IPS-15b (cell line): ENCODE measurements around the gene C1orf52.
A peak's percentile ranks its signal among the peaks of the same experiment; 100 is the strongest.
"Not testable (repeated sequence)": the region's sequence is repeated elsewhere in the genome, so short reads cannot be mapped to it uniquely, and the experiment has no call there.

Experiments used
- H3K27me3 ChIP-seq: one replicate; pipeline ENCODE4 v1.6.1; 2013; ENCODE audit warnings: low read length; ENCODE audit not compliant: control insufficient read depth, insufficient read depth
- H3K36me3 ChIP-seq: one replicate; pipeline ENCODE4 v1.6.1; 2013; ENCODE audit warnings: low read length; ENCODE audit not compliant: control insufficient read depth, insufficient read depth
- H3K4me1 ChIP-seq: one replicate; pipeline ENCODE4 v1.6.1; 2013; ENCODE audit warnings: mild to moderate bottlenecking, low read length; ENCODE audit not compliant: control insufficient read depth, insufficient read depth
- H3K4me3 ChIP-seq: one replicate; pipeline ENCODE4 v1.5.1; 2013; ENCODE audit warnings: low read depth, low read length
- H3K9ac ChIP-seq: one replicate; pipeline ENCODE4 v1.6.1; 2013; ENCODE audit warnings: low read depth, mild to moderate bottlenecking, low read length
- H3K9me3 ChIP-seq: one replicate; pipeline ENCODE4 v1.6.1; 2013; ENCODE audit warnings: mild to moderate bottlenecking, low read length; ENCODE audit not compliant: control insufficient read depth, insufficient read depth

Gene C1orf52

GRCh38 chr1:85276215-85276977 lies 16.9 kb upstream of the C1orf52 start, which contains the start of gene BCL10:
BCL10 (minus strand) TSS chr1:85276632; CDS start chr1:85276352, 280 bp downstream.
- H3K4me3 ChIP-seq: peak within 1 kb of the TSS; percentile 94
- no peaks in the 10 kb centered on the region for H3K9me3 ChIP-seq
- peak within 1 kb of the TSS; percentile 88 for H3K9ac ChIP-seq
- no peaks in the 10 kb centered on the region for H3K36me3 ChIP-seq
- peaks cover 14% of the 10 kb centered on the region for H3K4me1 ChIP-seq
- no peaks in the 10 kb centered on the region for H3K27me3 ChIP-seq

- Histone ChIP-seq H3K4me1 (peaks cover 14% of the 10 kb centered on the region), H3K9me3 (no peaks in the 10 kb centered on the region), H3K27me3 (no peaks in the 10 kb centered on the region), H3K36me3 (no peaks in the 10 kb centered on the region), H3K9ac (peak overlapping the region; percentile 88), H3K4me3 (peak overlapping the region; percentile 94)
Measured at GRCh38 chr1:85275701-85276214, 16.3 kb upstream of the C1orf52 start.

DNA sequence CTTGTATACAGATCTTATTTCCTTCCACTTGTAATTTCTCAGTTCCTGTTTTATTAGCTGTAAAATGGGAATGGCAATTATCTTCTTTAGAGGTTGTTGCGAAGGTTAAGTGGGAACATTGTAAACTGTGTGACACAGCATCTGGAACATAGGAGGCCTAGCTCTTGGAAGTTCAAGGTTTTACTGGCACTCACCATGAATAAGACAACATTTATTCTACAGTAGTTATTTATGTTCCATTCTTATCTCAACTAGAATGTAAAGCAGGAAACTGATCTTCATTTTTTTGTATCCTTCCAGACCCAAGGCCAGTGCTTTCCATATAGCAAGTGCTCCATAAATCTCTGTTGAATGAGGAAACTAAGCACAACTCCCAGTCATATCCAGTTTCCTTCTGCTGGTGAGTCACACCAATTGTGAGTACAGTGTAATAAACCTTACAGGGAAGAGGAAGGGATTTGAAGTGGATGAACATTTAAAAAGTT lies 15.5 kb upstream of the C1orf52 start:
- H3K4me1 ChIP-seq: peaks cover 14% of the 10 kb centered on the region
- H3K9ac ChIP-seq: no peak overlapping the region
- peak overlapping the region; percentile 94 for H3K4me3 ChIP-seq
- no peaks in the 10 kb centered on the region for H3K9me3 ChIP-seq
- H3K36me3 ChIP-seq: no peaks in the 10 kb centered on the region
- H3K27me3 ChIP-seq: no peaks in the 10 kb centered on the region

DNA sequence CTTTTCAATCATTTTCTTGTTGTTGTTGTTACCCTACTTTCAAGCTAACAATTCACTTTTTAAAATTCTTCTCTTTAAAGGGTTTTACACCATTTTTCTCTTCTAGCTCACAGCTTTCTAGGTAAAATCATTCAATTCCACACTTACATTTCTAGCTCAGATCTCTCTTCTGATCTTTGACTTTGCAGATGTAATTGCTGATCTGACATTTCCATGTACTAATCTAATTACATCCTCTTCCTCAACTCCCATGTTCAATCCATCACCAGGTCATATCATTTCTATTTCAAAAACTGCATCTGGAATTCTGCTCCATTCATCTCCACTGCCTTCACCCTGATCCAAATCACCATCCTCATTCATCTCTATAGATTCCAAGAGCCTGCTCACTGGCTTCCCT lies 13.9 kb upstream of the C1orf52 start:
- Histone ChIP-seq H3K9me3 (no peaks in the 10 kb centered on the region), H3K27me3 (no peaks in the 10 kb centered on the region), H3K4me1 (peaks cover 14% of the 10 kb centered on the region), H3K36me3 (peaks cover 8% of the 10 kb centered on the region), H3K4me3 (no peak overlapping the region), H3K9ac (no peak overlapping the region)

GRCh38 chr1:85268801-85269585 lies 9.5 kb upstream of the C1orf52 start:
- Histone ChIP-seq H3K36me3 (peaks cover 8% of the 10 kb centered on the region), H3K4me1 (peaks cover 2% of the 10 kb centered on the region), H3K9ac (no peak overlapping the region), H3K27me3 (no peaks in the 10 kb centered on the region), H3K9me3 (no peaks in the 10 kb centered on the region), H3K4me3 (no peak overlapping the region)

GRCh38 chr1:85267313-85267712 lies 7.9 kb upstream of the C1orf52 start:
- Histone ChIP-seq H3K4me1 (no peaks in the 10 kb centered on the region), H3K9ac (no peak overlapping the region), H3K27me3 (no peaks in the 10 kb centered on the region), H3K4me3 (no peak overlapping the region), H3K36me3 (peaks cover 8% of the 10 kb centered on the region), H3K9me3 (no peaks in the 10 kb centered on the region)

- Histone ChIP-seq H3K36me3 (peaks cover 5% of the 10 kb centered on the region), H3K9me3 (no peaks in the 10 kb centered on the region)
Measured at GRCh38 chr1:85264150-85264549, 4.7 kb upstream of the C1orf52 start.

DNA sequence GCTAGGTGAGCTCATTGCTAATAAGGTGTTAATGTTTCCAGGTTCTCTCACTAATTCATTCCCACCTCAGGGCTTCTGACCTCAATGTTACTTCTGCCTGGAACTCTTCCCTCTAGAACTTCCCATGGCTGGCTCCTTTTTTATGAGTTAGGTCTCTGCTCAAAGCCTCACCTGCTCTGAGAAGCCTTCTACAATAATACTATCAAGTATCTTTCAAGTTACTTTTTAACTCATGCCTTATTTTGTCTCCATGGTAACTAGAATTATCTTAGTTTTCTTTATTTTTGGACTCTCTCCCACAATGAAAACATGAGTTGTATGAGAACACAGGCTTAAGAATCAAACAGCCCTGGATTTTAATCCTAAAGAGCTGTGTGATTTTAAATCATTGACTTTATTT lies 3.5 kb upstream of the C1orf52 start:
- Histone ChIP-seq H3K27me3 (no peaks in the 10 kb centered on the region), H3K9ac (no peak overlapping the region), H3K36me3 (no peaks in the 10 kb centered on the region), H3K4me3 (no peak overlapping the region), H3K4me1 (no peaks in the 10 kb centered on the region), H3K9me3 (no peaks in the 10 kb centered on the region)

More at GRCh38 chr1:85264150-85264549, 4.7 kb upstream of the C1orf52 start:
- no peak overlapping the region for H3K4me3 ChIP-seq
- H3K4me1 ChIP-seq: no peaks in the 10 kb centered on the region
- H3K9ac ChIP-seq: no peak overlapping the region
- no peaks in the 10 kb centered on the region for H3K27me3 ChIP-seq

- H3K36me3 ChIP-seq: no peaks in the 10 kb centered on the region
- H3K9me3 ChIP-seq: no peaks in the 10 kb centered on the region
- no peaks in the 10 kb centered on the region for H3K27me3 ChIP-seq
- H3K4me3 ChIP-seq: peak overlapping the region; percentile 5
- H3K9ac ChIP-seq: no peak overlapping the region
- no peaks in the 10 kb centered on the region for H3K4me1 ChIP-seq
Measured at GRCh38 chr1:85259912-85260274, 431 bp upstream of the C1orf52 start.

DNA sequence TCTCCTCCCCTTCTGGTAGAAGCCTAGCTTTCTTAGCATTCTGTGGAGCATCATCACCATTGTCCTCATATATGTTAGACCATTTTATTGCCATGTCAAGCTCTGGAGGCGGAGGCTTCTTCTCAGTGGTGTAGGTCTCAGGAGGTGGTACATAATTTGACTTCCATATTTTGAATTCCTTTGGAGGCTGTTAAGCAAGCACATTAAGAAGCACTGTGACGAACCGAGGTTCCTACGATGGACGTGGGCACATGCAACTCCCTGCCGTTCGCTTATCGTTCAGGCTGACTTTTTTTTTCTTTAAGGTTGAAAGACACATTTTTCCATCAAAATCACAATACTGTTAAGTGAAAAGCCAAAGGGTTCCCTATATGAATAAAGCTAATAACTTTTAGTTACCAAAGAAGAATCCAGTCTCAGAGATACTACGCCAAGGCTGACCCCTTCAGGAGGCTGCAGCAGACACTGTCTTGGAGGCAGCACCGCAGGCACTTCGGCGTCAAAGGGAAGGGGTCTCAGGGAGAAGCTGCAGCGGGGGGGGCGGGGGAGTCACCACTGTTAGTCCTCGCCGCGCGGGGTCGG lies 835 bp downstream of the C1orf52 start:
- Histone ChIP-seq H3K36me3 (no peaks in the 10 kb centered on the region), H3K27me3 (no peaks in the 10 kb centered on the region), H3K4me3 (peak overlapping the region; percentile 91), H3K9me3 (no peaks in the 10 kb centered on the region), H3K9ac (peak overlapping the region; percentile 70), H3K4me1 (no peaks in the 10 kb centered on the region)

DNA sequence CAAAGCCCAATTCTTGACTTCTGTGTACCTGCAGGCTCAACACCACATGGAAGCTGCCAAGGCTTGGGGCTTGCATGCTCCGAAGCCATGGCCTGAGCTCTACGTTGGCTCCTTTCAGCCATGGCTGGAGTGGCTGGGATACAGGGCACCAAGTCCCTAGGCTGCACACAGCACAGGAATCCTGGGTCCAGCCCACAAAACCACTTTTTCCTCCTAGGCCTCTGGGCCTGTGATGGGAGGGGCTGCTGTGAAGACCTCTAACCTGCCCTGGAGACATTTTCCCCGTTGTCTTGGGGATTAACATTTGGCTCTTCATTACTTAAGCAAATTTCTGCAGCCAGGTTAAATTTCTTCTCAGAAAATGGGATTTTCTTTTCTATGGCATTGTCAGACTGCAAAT lies 10.4 kb downstream of the C1orf52 start:
- not testable (repeated sequence) for H3K4me1 ChIP-seq, H3K9ac ChIP-seq, H3K4me3 ChIP-seq, H3K27me3 ChIP-seq, H3K36me3 ChIP-seq, H3K9me3 ChIP-seq
